SW 1271 (cell line): ENCODE data around the gene HBB.

ENCODE experiments used
- DNase-seq, 2 experiments: peaks; one replicate each; lab custom pipeline; 2025; lab: John Stamatoyannopoulos, UW

The HBB gene

GRCh38 chr11:5247472-5248192 lies 20.8 kb upstream of the HBB start:
- no peak for DNase-seq

- DNase-seq = no peak
Observed at GRCh38 chr11:5246772-5247471, 20.1 kb upstream of the HBB start.

- DNase-seq = no peak
Observed at GRCh38 chr11:5245155-5245554, 18.3 kb upstream of the HBB start.

GRCh38 chr11:5243816-5244180 lies 16.9 kb upstream of the HBB start:
- DNase-seq = no peak

- DNase-seq = no peak
Observed at GRCh38 chr11:5242933-5243815, 16.3 kb upstream of the HBB start.

GRCh38 chr11:5242208-5242607 lies 15.3 kb upstream of the HBB start:
- DNase-seq = no peak

GRCh38 chr11:5241458-5241857 lies 14.6 kb upstream of the HBB start:
- DNase-seq = no peak

- no peak for DNase-seq
Observed at GRCh38 chr11:5240458-5240857, 13.6 kb upstream of the HBB start.

- no peak for DNase-seq
Observed at GRCh38 chr11:5240056-5240455, 13.2 kb upstream of the HBB start.

GRCh38 chr11:5239046-5239445 lies 12.2 kb upstream of the HBB start:
- DNase-seq = no peak

- no peak for DNase-seq
Observed at GRCh38 chr11:5238486-5238885, 11.6 kb upstream of the HBB start.

GRCh38 chr11:5237420-5237819 lies 10.5 kb upstream of the HBB start:
- DNase-seq = no peak

- DNase-seq = no peak
Observed at GRCh38 chr11:5235364-5236095, 8.7 kb upstream of the HBB start.

- DNase-seq = no peak
Observed at GRCh38 chr11:5234381-5234834, 7.5 kb upstream of the HBB start, which contains the start of gene HBD. Gene HBD, minus strand, starts transcription at chr11:5234483. Its CDS starts 50 bp downstream, at chr11:5234433.

- DNase-seq = no peak
Observed at GRCh38 chr11:5233307-5233706, 6.4 kb upstream of the HBB start.

- DNase-seq = no peak
Observed at GRCh38 chr11:5232821-5233220, 6.0 kb upstream of the HBB start.

- no peak for DNase-seq
Observed at GRCh38 chr11:5232176-5232575, 5.3 kb upstream of the HBB start.

- no peak for DNase-seq
Observed at GRCh38 chr11:5231111-5231510, 4.2 kb upstream of the HBB start.

GRCh38 chr11:5230266-5230665 lies 3.4 kb upstream of the HBB start:
- no peak for DNase-seq

- no peak for DNase-seq
Observed at GRCh38 chr11:5229796-5230195, 2.9 kb upstream of the HBB start.

- DNase-seq = no peak
Observed at GRCh38 chr11:5229356-5229755, 2.5 kb upstream of the HBB start.

GRCh38 chr11:5228124-5228523 lies 1.3 kb upstream of the HBB start:
- DNase-seq = no peak
